IMR-90 (cell line): ENCODE results near the gene RPS16. TPM values are rescaled to one million over a fixed set of nuclear protein-coding genes. Genes with fewer than 3 reads are reported as not detected.

ENCODE experiments used
- ATAC-seq: fragments of 200-7000 bp; cut with Tn5 transposase; 2 replicates; pipeline ENCODE4 v1.9.1; 2020; ENCODE audit warnings: low read depth, mild to moderate bottlenecking, moderate library complexity
- BruUV-seq: library from RNA; stranded (reverse); fragments of 400-500 nt; replicated peaks from 2 replicates; lab custom pipeline; 2021; lab: Mats Ljungman, UMichigan
- CTCF ChIA-PET: fragments of 300-600 bp; formaldehyde crosslinking; extraction: SDS; loops from one replicate; lab custom pipeline; 2021; ENCODE audit warnings: antibody characterized with exemption; lab: Yijun Ruan, JAX
- POLR2A ChIA-PET: fragments of 300-600 bp; sonication (Branson Sonifier 250); formaldehyde crosslinking; loops from one replicate; lab custom pipeline; 2022; ENCODE audit warnings: antibody characterized with exemption; ENCODE audit not compliant: unreplicated experiment; lab: Charles Lee
- DNase-seq: peaks from one replicate; pipeline ENCODE4 v3.0.0; 2013
- H2AFZ ChIP-seq: replicated peaks from 2 replicates; pipeline ENCODE3; 2013; ENCODE audit warnings: low read length, mild to moderate bottlenecking; ENCODE audit not compliant: poor library complexity
- H2AK5ac ChIP-seq: 2 replicates; pipeline ENCODE4 v1.6.1; 2013; ENCODE audit warnings: low read depth, low read length, inconsistent platforms
- H2AK9ac ChIP-seq: replicated peaks from 2 replicates; pipeline ENCODE3; 2013; ENCODE audit warnings: mild to moderate bottlenecking, low read depth, low read length, moderate library complexity; ENCODE audit not compliant: poor library complexity
- H2BK120ac ChIP-seq: 2 replicates; pipeline ENCODE4 v1.6.1; 2013; ENCODE audit warnings: low read depth, low read length, inconsistent platforms
- H2BK15ac ChIP-seq: 3 replicates; pipeline ENCODE4 v1.6.1; 2013; ENCODE audit warnings: low read depth, low read length, inconsistent platforms
- H2BK20ac ChIP-seq: 2 replicates; pipeline ENCODE4 v1.6.1; 2013; ENCODE audit warnings: low read depth, mild to moderate bottlenecking, inconsistent platforms, low read length, moderate library complexity
- H2BK5ac ChIP-seq: 2 replicates; pipeline ENCODE4 v1.6.1; 2013; ENCODE audit warnings: mild to moderate bottlenecking, low read depth, low read length, inconsistent platforms; ENCODE audit not compliant: poor library complexity, severe bottlenecking
- H3K14ac ChIP-seq: replicated peaks from 2 replicates; pipeline ENCODE4 v1.6.1; 2013; ENCODE audit warnings: low read depth, low read length, inconsistent platforms
- H3K18ac ChIP-seq: 2 replicates; pipeline ENCODE4 v1.6.1; 2013; ENCODE audit warnings: low read depth, low read length, control low read depth
- H3K23ac ChIP-seq: 2 replicates; pipeline ENCODE4 v1.6.1; 2013; ENCODE audit warnings: low read depth, low read length, inconsistent platforms
- H3K27ac ChIP-seq: 2 replicates; pipeline ENCODE4 v1.5.1; 2013; ENCODE audit warnings: mild to moderate bottlenecking, control low read depth, low read length; ENCODE audit not compliant: insufficient read depth
- H3K27me3 ChIP-seq: 2 replicates; pipeline ENCODE4 v1.6.1; 2013; ENCODE audit warnings: low read length; ENCODE audit not compliant: control insufficient read depth, insufficient read depth
- H3K36me3 ChIP-seq: 2 replicates; pipeline ENCODE4 v1.6.1; 2013; ENCODE audit warnings: low read length, mixed read lengths; ENCODE audit not compliant: control insufficient read depth, insufficient read depth
- H3K4ac ChIP-seq: 2 replicates; pipeline ENCODE4 v1.6.1; 2013; ENCODE audit warnings: low read depth, low read length, inconsistent platforms
- H3K4me1 ChIP-seq: 2 replicates; pipeline ENCODE4 v1.6.1; 2013; ENCODE audit warnings: low read length, mixed read lengths; ENCODE audit not compliant: control insufficient read depth, insufficient read depth
- H3K4me2 ChIP-seq: 2 replicates; pipeline ENCODE4 v1.6.1; 2013; ENCODE audit warnings: low read depth, mild to moderate bottlenecking, control low read depth, low read length, moderate library complexity
- H3K4me3 ChIP-seq: 2 replicates; pipeline ENCODE4 v1.5.1; 2013; ENCODE audit warnings: low read depth, mild to moderate bottlenecking, control low read depth, low read length, moderate library complexity; ENCODE audit not compliant: insufficient read depth
- H3K56ac ChIP-seq: 2 replicates; pipeline ENCODE4 v1.6.1; 2013; ENCODE audit warnings: low read length, inconsistent platforms; ENCODE audit not compliant: insufficient read depth; ENCODE audit errors: extremely low read depth
- H3K79me1 ChIP-seq, 2 experiments: 2 replicates each; pipeline ENCODE4 v1.6.1; 2013; ENCODE audit warnings: low read length in 2 of 2, inconsistent platforms in 1 of 2, low read depth in 1 of 2
- H3K9ac ChIP-seq: 2 replicates; pipeline ENCODE4 v1.6.1; 2013; ENCODE audit warnings: low read depth, low read length, control low read depth
- H3K9me1 ChIP-seq: 2 replicates; pipeline ENCODE4 v1.6.1; 2013; ENCODE audit warnings: low read length, inconsistent platforms; ENCODE audit not compliant: insufficient read depth
- H3K9me3 ChIP-seq: 2 replicates; pipeline ENCODE4 v1.6.1; 2013; ENCODE audit warnings: low read length; ENCODE audit not compliant: control insufficient read depth, insufficient read depth
- H4K20me1 ChIP-seq: 2 replicates; pipeline ENCODE4 v1.6.1; 2013; ENCODE audit warnings: low read length, inconsistent platforms; ENCODE audit not compliant: insufficient read depth
- H4K5ac ChIP-seq: 2 replicates; pipeline ENCODE4 v1.6.1; 2013; ENCODE audit warnings: mild to moderate bottlenecking, low read depth, low read length, control low read depth
- H4K8ac ChIP-seq, 2 experiments: 2 replicates each; pipeline ENCODE4 v1.6.1; 2013; ENCODE audit warnings: low read depth in 2 of 2, low read length in 2 of 2, control low read depth in 1 of 2, inconsistent platforms in 1 of 2
- H4K91ac ChIP-seq: 2 replicates; pipeline ENCODE4 v1.6.1; 2013; ENCODE audit warnings: low read depth, low read length, inconsistent platforms; ENCODE audit not compliant: insufficient read depth
- BHLHE40 ChIP-seq: fragments of 150-350 bp; IDR thresholded peaks from 2 replicates; pipeline ENCODE4 v1.6.1; 2016; ENCODE audit warnings: mild to moderate bottlenecking, low read depth, low read length
- CEBPB ChIP-seq: IDR thresholded peaks from 2 replicates; pipeline ENCODE4 v1.6.1; 2012; ENCODE audit warnings: low read depth, low read length, improper control_type of control experiment
- ELK1 ChIP-seq: fragments of 150-350 bp; IDR thresholded peaks from 2 replicates; pipeline ENCODE4 v1.6.1; 2016; ENCODE audit warnings: low read depth, mild to moderate bottlenecking, low read length, moderate library complexity, borderline replicate concordance
- MAFK ChIP-seq: IDR thresholded peaks from 2 replicates; pipeline ENCODE4 v1.6.1; 2012; ENCODE audit warnings: low read depth, low read length, improper control_type of control experiment
- MAZ ChIP-seq: IDR thresholded peaks from 2 replicates; pipeline ENCODE4 v1.6.1; 2012; ENCODE audit warnings: low read depth, mild to moderate bottlenecking, low read length, improper control_type of control experiment, moderate library complexity, borderline replicate concordance
- MXI1 ChIP-seq: IDR thresholded peaks from 2 replicates; pipeline ENCODE4 v1.6.1; 2012; ENCODE audit warnings: low read depth, mild to moderate bottlenecking, low read length, moderate library complexity, borderline replicate concordance
- NFE2L2 ChIP-seq: fragments of 150-350 bp; IDR thresholded peaks from 2 replicates; pipeline ENCODE4 v1.6.1; 2016; ENCODE audit warnings: low read depth, mild to moderate bottlenecking, low read length
- POLR2A ChIP-seq: IDR thresholded peaks from 2 replicates; pipeline ENCODE4 v1.6.1; 2012; ENCODE audit warnings: mild to moderate bottlenecking, low read depth, low read length
- RCOR1 ChIP-seq: IDR thresholded peaks from 2 replicates; pipeline ENCODE4 v1.6.1; 2012; ENCODE audit warnings: mild to moderate bottlenecking, low read length, improper control_type of control experiment; ENCODE audit not compliant: insufficient replicate concordance
- RFX5 ChIP-seq: IDR thresholded peaks from 2 replicates; pipeline ENCODE4 v1.8.0; 2012; ENCODE audit warnings: low read depth, mild to moderate bottlenecking, low read length, moderate library complexity
- SMC3 ChIP-seq: fragments of 150-350 bp; IDR thresholded peaks from 2 replicates; pipeline ENCODE4 v1.6.1; 2016; ENCODE audit warnings: low read depth, mild to moderate bottlenecking, antibody characterized with exemption, low read length, moderate library complexity
- USF2 ChIP-seq: fragments of 150-350 bp; IDR thresholded peaks from 2 replicates; pipeline ENCODE4 v1.6.1; 2017; ENCODE audit warnings: mild to moderate bottlenecking, antibody characterized with exemption, low read length, low read depth
- WGBS, 2 experiments: methylation state at CpG; one replicate each; pipeline versions ENCODE4 v1.1.5 to v1.1.7; 2013; ENCODE audit warnings: missing lambda C conversion rate in 2 of 2; ENCODE audit not compliant: insufficient read length in 1 of 2; ENCODE audit errors: extremely low coverage in 2 of 2; 5-methylcytosine and 5-hydroxymethylcytosine counted together
- dilution Hi-C: fragments of 300-500 bp; cut with HindIII; formaldehyde crosslinking; loops from one replicate; pipeline ENCODE4 v1.14.3; 2018; ENCODE audit warnings: low sequenced_read_pairs; ENCODE audit not compliant: unreplicated experiment
- in situ Hi-C: fragments of 300-500 bp; cut with MboI; formaldehyde crosslinking; loops from 3 replicates; pipeline ENCODE4 v1.14.3; 2019; ENCODE audit warnings: low sequenced_read_pairs, inconsistent platforms, mixed read lengths
- intact Hi-C: fragments of 100-400 bp; cut with micrococcal nuclease; formaldehyde crosslinking; loops from 2 replicates; pipeline ENCODE4 v1.10.0; 2022
- polyA plus RNA-seq, 3 experiments: library from polyadenylated mRNA; depleted of rRNA; stranded (reverse); fragments of >200 nt; gene quantifications; 2 replicates each; pipeline ENCODE4 v1.2.3, GENCODE V29; 2012; ENCODE audit warnings: low replicate concordance in 1 of 3
- total RNA-seq: library from RNA; depleted of rRNA; stranded (reverse); fragments of >200 nt; gene quantifications from 2 replicates; pipeline ENCODE4 v1.2.3, GENCODE V29; 2012

RPS16 gene
- total and polyA plus RNA-seq, 2 of the 4 experiments (the other 2 are of a cell fraction), result 320 to 3,500 TPM

GRCh38 chr19:39401549-39402345 is 34.0 kb downstream of the RPS16 start (continued):
- TF ChIP-seq MXI1, result 0 out of 2 replicates have a peak, but pooled peaks have one; percentile 10

- H2AK9ac ChIP-seq, result peak overlapping the region; percentile 75
Measured at GRCh38 chr19:39401070-39401548, 34.6 kb downstream of the RPS16 start.

More at GRCh38 chr19:39401070-39401548, 34.6 kb downstream of the RPS16 start:
- Histone ChIP-seq H3K9ac (0 out of 2 replicates have a peak overlapping the region, but pooled peaks have one; percentile 4), H4K8ac (peak overlapping the region in 1 of 2 experiments; percentile 90; a peak in 1 of 4 replicates), H2BK20ac (peak overlapping the region; percentile 72), H3K27me3 (no peaks in the 10 kb centered on the region), H3K14ac (peak overlapping the region; percentile 76; the same call in 1 of the 2 replicates), H3K27ac (peak overlapping the region; percentile 95), H2BK15ac (peak overlapping the region; percentile 52; the same call in 1 of the 3 replicates), H3K4ac (peak overlapping the region; percentile 97), H3K18ac (no peak overlapping the region), H3K56ac (no peak overlapping the region), H3K9me3 (no peaks in the 10 kb centered on the region), H4K5ac (no peak overlapping the region), H4K91ac (peak overlapping the region; percentile 99; the same call in 1 of the 2 replicates), H2BK120ac (peak overlapping the region; percentile 98), H2AK5ac (peak overlapping the region; percentile 99; the same call in 1 of the 2 replicates), H3K4me2 (no peak overlapping the region), H2BK5ac (peak overlapping the region; percentile 94), H3K36me3 (peaks cover 4% of the 10 kb centered on the region), H3K9me1 (peaks cover 11% of the 10 kb centered on the region), H2AFZ (peak overlapping the region; percentile 34), H4K20me1 (peaks cover 17% of the 10 kb centered on the region), H3K23ac (peak overlapping the region; percentile 36; the same call in 1 of the 2 replicates), H3K4me1 (peaks cover 28% of the 10 kb centered on the region), H3K79me1 (peaks cover 0 to 55% of the 10 kb centered on the region in 2 experiments; a peak in 2 of 4 replicates), H3K4me3 (no peak overlapping the region)
- TF ChIP-seq CEBPB (no peak), MXI1 (no peak), RFX5 (no peak), USF2 (no peak), MAZ (no peak), RCOR1 (no peak), NFE2L2 (no peak), ELK1 (no peak), BHLHE40 (no peak), POLR2A (no peak; the same call in 1 of the 2 replicates), MAFK (no peak), SMC3 (no peak)
- dilution Hi-C loops (no loop called here), in situ Hi-C loops (no loop called here), intact Hi-C loops (no loop called here)
- no peak for ATAC-seq
- ChIA-PET POLR2A (interaction anchor here (1.3 kb wide), 1 partner anchor 10 kb away, joined by 3 read pairs; no protein-coding TSS in a partner anchor), CTCF (interaction anchor here (2.0 kb wide), 1 partner anchor 11 kb away, joined by 10 read pairs; the partner anchor contains the start of gene PLEKHG2)
- BruUV-seq, result no TSS peak
- DNase-seq, result no peak
- WGBS, 2 experiments, result 85% methylated on average over 3 of the region's 4 CpGs; no CpG with 5 or more reads in 1 of the 2 experiments
